Ascending aorta (tissue), 2 donors: ENCODE data around the gene AMY2B. TPM values are rescaled to one million over a fixed set of nuclear protein-coding genes. Genes with fewer than 3 reads are reported as not detected.
"Not testable (repeated sequence)": the region's sequence is repeated elsewhere in the genome, so short reads cannot be mapped to it uniquely, and the experiment has no call there.

Experiments
- DNase-seq, 2 donors: peaks; one replicate each; pipeline ENCODE4 v3.0.0-alpha.2; 2019; ENCODE audit warnings: low spot score in 2 of 2
- H3K27ac ChIP-seq, 2 donors: fragments of 200-600 bp; sonication (generic); one replicate each; pipeline ENCODE4 v1.5.1; 2016 to 2017; ENCODE audit warnings: mild to moderate bottlenecking in 1 of 2
- H3K27me3 ChIP-seq: fragments of 200-600 bp; sonication (generic); one replicate; pipeline ENCODE4 v1.5.1; 2017
- H3K36me3 ChIP-seq, 2 donors: fragments of 200-600 bp; sonication (generic); one replicate each; pipeline ENCODE4 v1.5.1; 2016
- H3K4me1 ChIP-seq, 2 donors: fragments of 200-600 bp; sonication (generic); one replicate each; pipeline ENCODE4 v1.5.1; 2016 to 2017; ENCODE audit warnings: mild to moderate bottlenecking in 1 of 2
- H3K4me3 ChIP-seq, 2 donors: fragments of 200-600 bp; sonication (generic); one replicate each; pipeline ENCODE4 v1.5.1; 2016 to 2017; ENCODE audit warnings: mild to moderate bottlenecking in 1 of 2
- H3K9me3 ChIP-seq, 2 donors: fragments of 200-600 bp; sonication (generic); one replicate each; pipeline ENCODE4 v1.5.1; 2016
- intact Hi-C: fragments of 100-400 bp; cut with DNase I; formaldehyde crosslinking; loops from one replicate; pipeline ENCODE4 v1.15.1; 2023
- total RNA-seq: library from RNA; depleted of rRNA; stranded (reverse); fragments of >200 nt; gene quantifications from one replicate; pipeline ENCODE4 v1.1.0, GENCODE V29; 2016
- TF ChIP-seq, protein P1 (sequence below), 3 experiments: fragments of 200-600 bp in 2 of 3; fragments of 450-650 bp in 1 of 3; sonication (generic) in 2 of 3; IDR thresholded peaks; one replicate each; pipeline ENCODE4 v1.5.1; 2016 to 2019; ENCODE audit warnings: antibody characterized with exemption in 3 of 3, mild to moderate bottlenecking in 1 of 3, moderate library complexity in 1 of 3

AMY2B gene
- total RNA-seq, 1 donor from 2014 or later = 10.7 TPM

DNA sequence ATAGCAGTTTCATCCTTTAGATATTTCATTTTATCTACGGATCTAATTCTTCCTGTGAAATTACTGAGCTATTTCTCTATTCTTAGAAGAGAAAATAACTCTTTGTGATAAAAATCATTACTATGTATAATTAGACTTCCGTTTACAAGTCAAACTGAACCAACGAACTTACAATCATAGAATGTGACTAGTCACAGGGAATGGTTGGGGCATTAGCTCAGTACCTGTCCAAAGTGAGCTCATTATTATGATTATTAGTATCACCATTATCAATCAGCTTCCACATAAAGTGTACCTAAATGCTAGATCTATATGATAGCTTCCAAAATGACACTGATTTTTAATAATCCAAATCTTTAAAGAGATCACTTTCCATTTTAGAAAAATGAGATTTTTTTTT lies 12.5 kb downstream of the AMY2B start:
- DNase-seq = no peak
- H3K36me3 ChIP-seq = no peaks in the 10 kb centered on the region
- H3K4me3 ChIP-seq = no peak overlapping the region
- no peaks in the 10 kb centered on the region for H3K4me1 ChIP-seq
- intact Hi-C loops = no loop called here
- no peaks in the 10 kb centered on the region for H3K9me3 ChIP-seq
- TF ChIP-seq, protein P1, sequence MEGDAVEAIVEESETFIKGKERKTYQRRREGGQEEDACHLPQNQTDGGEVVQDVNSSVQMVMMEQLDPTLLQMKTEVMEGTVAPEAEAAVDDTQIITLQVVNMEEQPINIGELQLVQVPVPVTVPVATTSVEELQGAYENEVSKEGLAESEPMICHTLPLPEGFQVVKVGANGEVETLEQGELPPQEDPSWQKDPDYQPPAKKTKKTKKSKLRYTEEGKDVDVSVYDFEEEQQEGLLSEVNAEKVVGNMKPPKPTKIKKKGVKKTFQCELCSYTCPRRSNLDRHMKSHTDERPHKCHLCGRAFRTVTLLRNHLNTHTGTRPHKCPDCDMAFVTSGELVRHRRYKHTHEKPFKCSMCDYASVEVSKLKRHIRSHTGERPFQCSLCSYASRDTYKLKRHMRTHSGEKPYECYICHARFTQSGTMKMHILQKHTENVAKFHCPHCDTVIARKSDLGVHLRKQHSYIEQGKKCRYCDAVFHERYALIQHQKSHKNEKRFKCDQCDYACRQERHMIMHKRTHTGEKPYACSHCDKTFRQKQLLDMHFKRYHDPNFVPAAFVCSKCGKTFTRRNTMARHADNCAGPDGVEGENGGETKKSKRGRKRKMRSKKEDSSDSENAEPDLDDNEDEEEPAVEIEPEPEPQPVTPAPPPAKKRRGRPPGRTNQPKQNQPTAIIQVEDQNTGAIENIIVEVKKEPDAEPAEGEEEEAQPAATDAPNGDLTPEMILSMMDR (IDR thresholded peaks at IDR 0.05) = no peak
- H3K27ac ChIP-seq = no peak overlapping the region
- no peaks in the 10 kb centered on the region for H3K27me3 ChIP-seq

DNA sequence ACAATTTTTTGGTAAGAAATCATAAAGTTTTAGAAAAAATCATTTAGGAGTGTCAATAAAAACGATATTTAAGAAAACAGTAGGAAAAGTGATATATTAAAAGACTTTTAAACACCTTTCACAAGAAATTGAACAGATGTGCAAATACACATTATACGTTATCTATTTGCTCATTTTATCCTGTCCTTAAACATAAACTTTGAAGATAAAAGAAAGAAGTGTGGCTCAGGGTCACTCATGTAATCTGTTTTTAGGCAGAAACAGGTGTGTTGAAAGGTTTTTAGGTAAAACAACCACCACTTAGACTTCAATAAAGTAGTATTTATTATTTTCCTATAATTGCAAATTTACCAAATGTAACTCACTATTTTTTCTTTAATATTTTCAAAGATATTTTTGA lies 13.1 kb downstream of the AMY2B start:
- no peak overlapping the region for H3K4me3 ChIP-seq
- H3K36me3 ChIP-seq = no peaks in the 10 kb centered on the region
- no peak overlapping the region for H3K27ac ChIP-seq
- intact Hi-C loops = no loop called here
- no peaks in the 10 kb centered on the region for H3K27me3 ChIP-seq
- no peaks in the 10 kb centered on the region for H3K9me3 ChIP-seq
- no peaks in the 10 kb centered on the region for H3K4me1 ChIP-seq
- no peak for DNase-seq
- TF ChIP-seq, protein P1 (IDR thresholded peaks at IDR 0.05) = no peak

DNA sequence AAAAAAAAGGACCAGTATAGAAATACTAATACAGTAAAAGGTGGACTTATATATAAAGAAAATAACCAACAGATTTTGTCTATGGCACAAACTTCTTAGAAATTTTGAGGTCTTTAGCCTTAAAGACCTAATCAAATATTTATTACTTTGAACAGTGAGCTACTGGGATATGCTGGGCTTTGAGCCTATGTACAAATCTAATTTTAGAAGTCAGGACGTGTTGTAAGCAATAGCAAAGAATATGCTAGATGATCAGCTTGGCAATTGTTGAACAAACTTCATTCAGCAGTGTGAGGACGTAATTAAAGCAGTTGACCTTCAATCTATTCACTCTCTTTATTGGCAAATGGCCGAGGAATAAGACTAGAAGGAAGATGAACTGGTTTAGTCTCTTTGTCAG lies 31.4 kb downstream of the AMY2B start:
- DNase-seq, H3K4me3 ChIP-seq, H3K4me1 ChIP-seq, intact Hi-C loops, H3K36me3 ChIP-seq, H3K27ac ChIP-seq, H3K27me3 ChIP-seq, H3K9me3 ChIP-seq: not testable (repeated sequence)

GRCh38 chr1:103616362-103616761 lies 45.0 kb downstream of the AMY2B start:
- DNase-seq = no peak
- Histone ChIP-seq H3K9me3 (no peaks in the 10 kb centered on the region), H3K36me3 (no peaks in the 10 kb centered on the region), H3K27ac (no peak overlapping the region), H3K4me1 (no peaks in the 10 kb centered on the region), H3K27me3 (no peaks in the 10 kb centered on the region), H3K4me3 (no peak overlapping the region)
- TF ChIP-seq, protein P1 (IDR thresholded peaks at IDR 0.05) = no peak
- intact Hi-C loops = no loop called here

DNA sequence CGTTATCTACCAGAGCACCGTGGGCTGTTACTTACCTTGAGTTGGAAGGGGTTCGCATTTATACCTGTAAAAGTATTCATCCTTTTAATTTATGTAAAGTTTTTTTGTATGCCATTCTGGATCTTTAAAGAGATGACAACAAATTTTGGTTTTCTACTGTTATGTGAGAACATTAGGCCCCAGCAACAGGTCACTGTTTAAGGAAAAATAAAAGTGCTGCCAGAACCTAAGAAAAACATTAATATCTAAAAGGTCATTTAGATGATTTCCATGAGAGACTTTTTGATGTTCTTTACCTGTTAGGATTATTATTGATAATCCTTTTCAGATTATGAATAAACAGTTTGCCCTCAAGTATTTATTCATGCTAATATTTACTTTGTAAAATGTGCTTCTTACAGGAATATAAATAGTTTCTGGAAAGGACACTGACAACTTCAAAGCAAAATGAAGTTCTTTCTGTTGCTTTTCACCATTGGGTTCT lies 45.6 kb downstream of the AMY2B start, which contains the start of gene AMY2A:
Gene AMY2A, plus strand, starts transcription at position 434 of the 484 bp plus-strand sequence. Its CDS starts 14 bp downstream, at position 448.
- H3K27me3 ChIP-seq, H3K4me1 ChIP-seq, H3K4me3 ChIP-seq, H3K36me3 ChIP-seq, intact Hi-C loops, H3K9me3 ChIP-seq, DNase-seq, H3K27ac ChIP-seq: not testable (repeated sequence)

GRCh38 chr1:103627436-103627835 lies 56.0 kb downstream of the AMY2B start:
- H3K27me3 ChIP-seq, H3K4me3 ChIP-seq, DNase-seq, H3K36me3 ChIP-seq, H3K27ac ChIP-seq, H3K4me1 ChIP-seq, intact Hi-C loops, H3K9me3 ChIP-seq: not testable (repeated sequence)

Other genes starting within 250 kb of the AMY2B start
- 3.9 TPM for gene RNPC3, start 45.9 kb upstream of the AMY2B start, total RNA-seq
- not detected for gene AMY2A, start 45.8 kb downstream of the AMY2B start, total RNA-seq
- gene AMY1A, start 84.2 kb downstream of the AMY2B start, total RNA-seq = not detected
- not detected for gene AMY1B, start 124.6 kb downstream of the AMY2B start, total RNA-seq
- gene AMY1C, start 178.3 kb downstream of the AMY2B start, total RNA-seq = not detected